A673 (cell line): ENCODE results near the gene MEGF8. TPM values are rescaled to one million over a fixed set of nuclear protein-coding genes. Genes with fewer than 3 reads are reported as not detected.

Experiments used
- BruUV-seq: library from RNA; stranded (reverse); fragments of 400-500 nt; replicated peaks from 2 replicates; lab custom pipeline; 2021; lab: Mats Ljungman, UMichigan
- CTCF ChIA-PET: fragments of 300-600 bp; sonication (Branson Sonifier 250); formaldehyde crosslinking; loops from one replicate; lab custom pipeline; 2022; ENCODE audit warnings: antibody characterized with exemption; lab: Charles Lee
- POLR2A ChIA-PET: fragments of 300-600 bp; sonication (Branson Sonifier 250); formaldehyde crosslinking; loops from one replicate; lab custom pipeline; 2022; ENCODE audit warnings: antibody characterized with exemption; ENCODE audit not compliant: low non-redundant PET; lab: Charles Lee
- DNase-seq: peaks from one replicate; pipeline ENCODE4 v3.0.0-alpha.2; 2015; ENCODE audit warnings: low spot score
- H3K27ac ChIP-seq: fragments of 200-600 bp; sonication (generic); 2 replicates; pipeline ENCODE4 v1.5.1; 2016; ENCODE audit warnings: mixed run types, low read depth, mild to moderate bottlenecking, mixed read lengths, antibody characterized with exemption, low read length; ENCODE audit not compliant: poor library complexity, severe bottlenecking
- H3K27me3 ChIP-seq: fragments of 200-600 bp; sonication (generic); replicated peaks from 2 replicates; pipeline ENCODE4 v1.6.1; 2017; ENCODE audit warnings: mixed run types, low read depth, mild to moderate bottlenecking, mixed read lengths, antibody characterized with exemption, low read length; ENCODE audit not compliant: insufficient read depth, poor library complexity
- H3K36me3 ChIP-seq: fragments of 200-600 bp; sonication (generic); 2 replicates; pipeline ENCODE4 v1.6.1; 2016; ENCODE audit warnings: mixed run types, mild to moderate bottlenecking, mixed read lengths, antibody characterized with exemption, low read length; ENCODE audit not compliant: insufficient read depth, poor library complexity, severe bottlenecking
- H3K4me1 ChIP-seq: fragments of 200-600 bp; sonication (generic); 2 replicates; pipeline ENCODE4 v1.6.1; 2017; ENCODE audit warnings: mixed run types, mild to moderate bottlenecking, mixed read lengths, antibody characterized with exemption, low read length; ENCODE audit not compliant: insufficient read depth, poor library complexity, severe bottlenecking
- H3K4me3 ChIP-seq: fragments of 200-600 bp; sonication (generic); 2 replicates; pipeline ENCODE4 v1.5.1; 2016; ENCODE audit warnings: low read depth, mixed run types, mild to moderate bottlenecking, mixed read lengths, low read length; ENCODE audit not compliant: poor library complexity, severe bottlenecking
- H3K9me3 ChIP-seq: fragments of 200-600 bp; sonication (generic); 2 replicates; pipeline ENCODE4 v1.6.1; 2016; ENCODE audit warnings: mixed run types, low read depth, mild to moderate bottlenecking, mixed read lengths, antibody characterized with exemption, low read length; ENCODE audit not compliant: poor library complexity, severe bottlenecking
- EZH2 ChIP-seq: fragments of 200-600 bp; sonication (generic); IDR thresholded peaks from 2 replicates; pipeline ENCODE4 v1.6.1; 2017; ENCODE audit warnings: borderline replicate concordance, low read depth, mild to moderate bottlenecking, mixed read lengths, antibody characterized with exemption, low read length; ENCODE audit not compliant: poor library complexity, severe bottlenecking
- intact Hi-C: fragments of 100-400 bp; cut with micrococcal nuclease; formaldehyde crosslinking; loops from one replicate; pipeline ENCODE4 v1.10.0; 2022; ENCODE audit not compliant: unreplicated experiment
- total RNA-seq: library from RNA; stranded (reverse); gene quantifications from 2 replicates; pipeline ENCODE4 v1.2.3, GENCODE V29; 2021
- TF ChIP-seq, protein P1 (sequence below): fragments of 300-800, 200-600 bp; sonication (generic); conservative IDR thresholded peaks from 2 replicates; pipeline ENCODE4 v1.5.1; 2017; ENCODE audit warnings: low read depth, mild to moderate bottlenecking, antibody characterized with exemption, low read length, moderate library complexity, mixed read lengths

Gene MEGF8
- total RNA-seq, 1 experiment from 2014 or later = 28.5 TPM

DNA sequence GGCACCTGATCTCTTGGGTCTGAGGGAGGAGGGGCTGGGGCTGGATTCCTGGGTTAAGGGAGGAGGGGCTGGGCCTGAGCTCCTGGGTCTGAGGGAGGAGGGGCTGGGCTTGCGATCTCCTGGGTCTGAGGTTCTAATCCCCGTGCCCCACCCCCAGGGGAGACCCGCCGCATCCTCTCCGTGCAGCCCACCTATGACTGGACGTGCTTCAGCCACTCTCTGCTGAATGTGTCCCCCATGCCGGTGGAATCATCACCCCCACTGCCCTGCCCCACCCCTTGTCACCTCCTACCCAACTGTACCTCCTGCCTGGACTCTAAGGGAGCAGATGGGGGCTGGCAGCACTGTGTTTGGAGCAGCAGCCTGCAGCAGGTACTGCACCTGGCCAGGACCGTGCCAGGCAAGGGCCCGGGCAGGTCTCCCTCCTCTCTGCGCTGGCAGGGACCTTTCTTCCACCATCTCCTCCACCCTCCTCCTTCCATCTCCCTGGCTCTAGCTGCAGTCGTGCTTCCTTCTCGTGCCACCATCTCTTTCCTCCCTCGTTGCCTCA is 37.5 kb downstream of the MEGF8 start:
- POLR2A ChIA-PET = no interaction called here
- no peak overlapping the region for H3K4me3 ChIP-seq
- intact Hi-C loops = no loop called here
- CTCF ChIA-PET = no interaction called here
- H3K36me3 ChIP-seq = peaks cover 13% of the 10 kb centered on the region
- BruUV-seq = no TSS peak
- no peaks in the 10 kb centered on the region for H3K27me3 ChIP-seq
- peaks cover 5% of the 10 kb centered on the region for H3K9me3 ChIP-seq
- DNase-seq = no peak
- H3K27ac ChIP-seq = no peak overlapping the region
- H3K4me1 ChIP-seq = no peaks in the 10 kb centered on the region
- TF ChIP-seq EZH2 = no peak
- TF ChIP-seq, protein P1, sequence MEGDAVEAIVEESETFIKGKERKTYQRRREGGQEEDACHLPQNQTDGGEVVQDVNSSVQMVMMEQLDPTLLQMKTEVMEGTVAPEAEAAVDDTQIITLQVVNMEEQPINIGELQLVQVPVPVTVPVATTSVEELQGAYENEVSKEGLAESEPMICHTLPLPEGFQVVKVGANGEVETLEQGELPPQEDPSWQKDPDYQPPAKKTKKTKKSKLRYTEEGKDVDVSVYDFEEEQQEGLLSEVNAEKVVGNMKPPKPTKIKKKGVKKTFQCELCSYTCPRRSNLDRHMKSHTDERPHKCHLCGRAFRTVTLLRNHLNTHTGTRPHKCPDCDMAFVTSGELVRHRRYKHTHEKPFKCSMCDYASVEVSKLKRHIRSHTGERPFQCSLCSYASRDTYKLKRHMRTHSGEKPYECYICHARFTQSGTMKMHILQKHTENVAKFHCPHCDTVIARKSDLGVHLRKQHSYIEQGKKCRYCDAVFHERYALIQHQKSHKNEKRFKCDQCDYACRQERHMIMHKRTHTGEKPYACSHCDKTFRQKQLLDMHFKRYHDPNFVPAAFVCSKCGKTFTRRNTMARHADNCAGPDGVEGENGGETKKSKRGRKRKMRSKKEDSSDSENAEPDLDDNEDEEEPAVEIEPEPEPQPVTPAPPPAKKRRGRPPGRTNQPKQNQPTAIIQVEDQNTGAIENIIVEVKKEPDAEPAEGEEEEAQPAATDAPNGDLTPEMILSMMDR = no peak

DNA sequence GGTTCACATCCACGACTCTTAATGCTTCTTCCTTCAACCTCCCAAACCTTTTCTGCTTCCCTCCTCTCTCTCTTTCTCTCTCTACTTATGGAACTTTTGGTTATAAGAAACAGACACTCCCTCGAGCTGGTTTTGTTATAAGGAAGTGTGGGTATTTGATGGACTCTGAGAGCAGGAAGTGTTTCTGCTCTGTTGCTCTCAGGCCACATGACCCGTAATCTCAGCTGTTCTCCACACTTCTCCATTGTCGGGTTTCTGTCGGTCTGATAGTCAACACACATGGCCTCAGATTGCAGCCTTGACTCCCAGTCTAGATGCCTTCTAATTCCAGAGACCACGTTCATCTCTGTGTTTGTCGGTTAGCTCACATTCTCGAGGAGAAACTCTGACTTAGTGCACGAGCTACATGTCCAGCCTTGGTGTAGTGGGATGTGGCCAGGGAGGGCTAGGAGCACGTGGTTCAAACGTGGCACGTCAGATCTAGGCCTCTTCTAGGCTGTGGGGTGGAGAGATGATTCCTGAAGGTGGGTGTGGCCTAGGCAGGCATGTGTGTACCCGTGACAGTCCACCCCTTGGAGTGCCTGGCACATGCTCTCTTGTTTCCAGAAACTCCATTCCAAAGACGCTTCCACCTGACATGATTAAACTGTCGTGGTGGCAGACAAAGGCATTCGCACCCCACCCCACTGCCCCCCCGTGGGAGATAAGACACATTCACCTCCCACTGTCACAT is 38.3 kb downstream of the MEGF8 start:
- TF ChIP-seq EZH2 = no peak
- TF ChIP-seq, protein P1 = no peak
- Histone ChIP-seq H3K27ac (no peak overlapping the region), H3K27me3 (no peaks in the 10 kb centered on the region), H3K36me3 (peaks cover 13% of the 10 kb centered on the region), H3K9me3 (peaks cover 5% of the 10 kb centered on the region), H3K4me3 (no peak overlapping the region), H3K4me1 (no peaks in the 10 kb centered on the region)
- no peak for DNase-seq
- intact Hi-C loops = no loop called here
- BruUV-seq = no TSS peak
- ChIA-PET POLR2A (no interaction called here), CTCF (no interaction called here)

DNA sequence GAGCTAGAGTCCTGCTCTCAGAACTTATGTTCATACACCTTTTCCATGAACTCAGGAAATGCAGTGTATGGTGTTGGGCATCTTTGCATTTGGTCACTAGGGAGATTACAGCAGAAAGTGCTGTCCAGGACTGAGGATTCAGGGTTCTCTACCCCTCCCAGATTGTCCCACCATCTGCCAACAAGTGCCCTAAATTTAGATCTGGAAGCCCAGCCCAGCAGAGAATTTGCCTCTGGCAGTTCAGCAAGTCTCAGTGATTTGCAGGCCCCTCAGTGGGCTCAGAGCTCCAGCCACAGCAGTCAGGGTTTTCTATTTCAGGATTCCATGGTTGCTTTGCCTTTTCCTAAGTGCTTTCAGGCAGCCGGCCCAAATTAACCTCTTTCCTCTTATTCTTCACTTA is 41.2 kb downstream of the MEGF8 start:
- Histone ChIP-seq H3K4me1 (no peaks in the 10 kb centered on the region), H3K36me3 (peaks cover 13% of the 10 kb centered on the region), H3K4me3 (no peak overlapping the region), H3K9me3 (peaks cover 5% of the 10 kb centered on the region), H3K27ac (no peak overlapping the region), H3K27me3 (no peaks in the 10 kb centered on the region)
- POLR2A ChIA-PET = no interaction called here
- BruUV-seq = no TSS peak
- no peak for DNase-seq
- CTCF ChIA-PET = no interaction called here
- TF ChIP-seq, protein P1 = no peak
- no peak for TF ChIP-seq EZH2
- intact Hi-C loops = no loop called here
